IMR-90 (cell line): ENCODE results near the gene KDM3B. TPM values are rescaled to one million over a fixed set of nuclear protein-coding genes. Genes with fewer than 3 reads are reported as not detected.

Source experiments
- ATAC-seq: fragments of 200-7000 bp; cut with Tn5 transposase; 2 replicates; pipeline ENCODE4 v1.9.1; 2020; ENCODE audit warnings: low read depth, mild to moderate bottlenecking, moderate library complexity
- BruUV-seq: library from RNA; stranded (reverse); fragments of 400-500 nt; replicated peaks from 2 replicates; lab custom pipeline; 2021; lab: Mats Ljungman, UMichigan
- CTCF ChIA-PET: fragments of 300-600 bp; formaldehyde crosslinking; extraction: SDS; loops from one replicate; lab custom pipeline; 2021; ENCODE audit warnings: antibody characterized with exemption; lab: Yijun Ruan, JAX
- POLR2A ChIA-PET: fragments of 300-600 bp; sonication (Branson Sonifier 250); formaldehyde crosslinking; loops from one replicate; lab custom pipeline; 2022; ENCODE audit warnings: antibody characterized with exemption; ENCODE audit not compliant: unreplicated experiment; lab: Charles Lee
- DNase-seq: peaks from one replicate; pipeline ENCODE4 v3.0.0; 2013
- H2AFZ ChIP-seq: replicated peaks from 2 replicates; pipeline ENCODE3; 2013; ENCODE audit warnings: low read length, mild to moderate bottlenecking; ENCODE audit not compliant: poor library complexity
- H2AK5ac ChIP-seq: 2 replicates; pipeline ENCODE4 v1.6.1; 2013; ENCODE audit warnings: low read depth, low read length, inconsistent platforms
- H2AK9ac ChIP-seq: replicated peaks from 2 replicates; pipeline ENCODE3; 2013; ENCODE audit warnings: mild to moderate bottlenecking, low read depth, low read length, moderate library complexity; ENCODE audit not compliant: poor library complexity
- H2BK120ac ChIP-seq: 2 replicates; pipeline ENCODE4 v1.6.1; 2013; ENCODE audit warnings: low read depth, low read length, inconsistent platforms
- H2BK15ac ChIP-seq: 3 replicates; pipeline ENCODE4 v1.6.1; 2013; ENCODE audit warnings: low read depth, low read length, inconsistent platforms
- H2BK20ac ChIP-seq: 2 replicates; pipeline ENCODE4 v1.6.1; 2013; ENCODE audit warnings: low read depth, mild to moderate bottlenecking, inconsistent platforms, low read length, moderate library complexity
- H2BK5ac ChIP-seq: 2 replicates; pipeline ENCODE4 v1.6.1; 2013; ENCODE audit warnings: mild to moderate bottlenecking, low read depth, low read length, inconsistent platforms; ENCODE audit not compliant: poor library complexity, severe bottlenecking
- H3K14ac ChIP-seq: replicated peaks from 2 replicates; pipeline ENCODE4 v1.6.1; 2013; ENCODE audit warnings: low read depth, low read length, inconsistent platforms
- H3K18ac ChIP-seq: 2 replicates; pipeline ENCODE4 v1.6.1; 2013; ENCODE audit warnings: low read depth, low read length, control low read depth
- H3K23ac ChIP-seq: 2 replicates; pipeline ENCODE4 v1.6.1; 2013; ENCODE audit warnings: low read depth, low read length, inconsistent platforms
- H3K27ac ChIP-seq: 2 replicates; pipeline ENCODE4 v1.5.1; 2013; ENCODE audit warnings: mild to moderate bottlenecking, control low read depth, low read length; ENCODE audit not compliant: insufficient read depth
- H3K27me3 ChIP-seq: 2 replicates; pipeline ENCODE4 v1.6.1; 2013; ENCODE audit warnings: low read length; ENCODE audit not compliant: control insufficient read depth, insufficient read depth
- H3K36me3 ChIP-seq: 2 replicates; pipeline ENCODE4 v1.6.1; 2013; ENCODE audit warnings: low read length, mixed read lengths; ENCODE audit not compliant: control insufficient read depth, insufficient read depth
- H3K4ac ChIP-seq: 2 replicates; pipeline ENCODE4 v1.6.1; 2013; ENCODE audit warnings: low read depth, low read length, inconsistent platforms
- H3K4me1 ChIP-seq: 2 replicates; pipeline ENCODE4 v1.6.1; 2013; ENCODE audit warnings: low read length, mixed read lengths; ENCODE audit not compliant: control insufficient read depth, insufficient read depth
- H3K4me2 ChIP-seq: 2 replicates; pipeline ENCODE4 v1.6.1; 2013; ENCODE audit warnings: low read depth, mild to moderate bottlenecking, control low read depth, low read length, moderate library complexity
- H3K4me3 ChIP-seq: 2 replicates; pipeline ENCODE4 v1.5.1; 2013; ENCODE audit warnings: low read depth, mild to moderate bottlenecking, control low read depth, low read length, moderate library complexity; ENCODE audit not compliant: insufficient read depth
- H3K56ac ChIP-seq: 2 replicates; pipeline ENCODE4 v1.6.1; 2013; ENCODE audit warnings: low read length, inconsistent platforms; ENCODE audit not compliant: insufficient read depth; ENCODE audit errors: extremely low read depth
- H3K79me1 ChIP-seq, 2 experiments: 2 replicates each; pipeline ENCODE4 v1.6.1; 2013; ENCODE audit warnings: low read length in 2 of 2, inconsistent platforms in 1 of 2, low read depth in 1 of 2
- H3K9ac ChIP-seq: 2 replicates; pipeline ENCODE4 v1.6.1; 2013; ENCODE audit warnings: low read depth, low read length, control low read depth
- H3K9me1 ChIP-seq: 2 replicates; pipeline ENCODE4 v1.6.1; 2013; ENCODE audit warnings: low read length, inconsistent platforms; ENCODE audit not compliant: insufficient read depth
- H3K9me3 ChIP-seq: 2 replicates; pipeline ENCODE4 v1.6.1; 2013; ENCODE audit warnings: low read length; ENCODE audit not compliant: control insufficient read depth, insufficient read depth
- H4K20me1 ChIP-seq: 2 replicates; pipeline ENCODE4 v1.6.1; 2013; ENCODE audit warnings: low read length, inconsistent platforms; ENCODE audit not compliant: insufficient read depth
- H4K5ac ChIP-seq: 2 replicates; pipeline ENCODE4 v1.6.1; 2013; ENCODE audit warnings: mild to moderate bottlenecking, low read depth, low read length, control low read depth
- H4K8ac ChIP-seq, 2 experiments: 2 replicates each; pipeline ENCODE4 v1.6.1; 2013; ENCODE audit warnings: low read depth in 2 of 2, low read length in 2 of 2, control low read depth in 1 of 2, inconsistent platforms in 1 of 2
- H4K91ac ChIP-seq: 2 replicates; pipeline ENCODE4 v1.6.1; 2013; ENCODE audit warnings: low read depth, low read length, inconsistent platforms; ENCODE audit not compliant: insufficient read depth
- BHLHE40 ChIP-seq: fragments of 150-350 bp; IDR thresholded peaks from 2 replicates; pipeline ENCODE4 v1.6.1; 2016; ENCODE audit warnings: mild to moderate bottlenecking, low read depth, low read length
- CEBPB ChIP-seq: IDR thresholded peaks from 2 replicates; pipeline ENCODE4 v1.6.1; 2012; ENCODE audit warnings: low read depth, low read length, improper control_type of control experiment
- CHD1 ChIP-seq: IDR thresholded peaks from 2 replicates; pipeline ENCODE4 v1.6.1; 2012; ENCODE audit warnings: low read depth, low read length, improper control_type of control experiment
- FOS ChIP-seq: fragments of 150-350 bp; IDR thresholded peaks from 2 replicates; pipeline ENCODE4 v1.6.1; 2016; ENCODE audit warnings: low read depth, low read length
- MAFK ChIP-seq: IDR thresholded peaks from 2 replicates; pipeline ENCODE4 v1.6.1; 2012; ENCODE audit warnings: low read depth, low read length, improper control_type of control experiment
- MAZ ChIP-seq: IDR thresholded peaks from 2 replicates; pipeline ENCODE4 v1.6.1; 2012; ENCODE audit warnings: low read depth, mild to moderate bottlenecking, low read length, improper control_type of control experiment, moderate library complexity, borderline replicate concordance
- MXI1 ChIP-seq: IDR thresholded peaks from 2 replicates; pipeline ENCODE4 v1.6.1; 2012; ENCODE audit warnings: low read depth, mild to moderate bottlenecking, low read length, moderate library complexity, borderline replicate concordance
- NFE2L2 ChIP-seq: fragments of 150-350 bp; IDR thresholded peaks from 2 replicates; pipeline ENCODE4 v1.6.1; 2016; ENCODE audit warnings: low read depth, mild to moderate bottlenecking, low read length
- POLR2A ChIP-seq: IDR thresholded peaks from 2 replicates; pipeline ENCODE4 v1.6.1; 2012; ENCODE audit warnings: mild to moderate bottlenecking, low read depth, low read length
- RAD21 ChIP-seq: IDR thresholded peaks from 2 replicates; pipeline ENCODE4 v1.6.1; 2012; ENCODE audit warnings: low read length, improper control_type of control experiment
- RCOR1 ChIP-seq: IDR thresholded peaks from 2 replicates; pipeline ENCODE4 v1.6.1; 2012; ENCODE audit warnings: mild to moderate bottlenecking, low read length, improper control_type of control experiment; ENCODE audit not compliant: insufficient replicate concordance
- RFX5 ChIP-seq: IDR thresholded peaks from 2 replicates; pipeline ENCODE4 v1.8.0; 2012; ENCODE audit warnings: low read depth, mild to moderate bottlenecking, low read length, moderate library complexity
- SMC3 ChIP-seq: fragments of 150-350 bp; IDR thresholded peaks from 2 replicates; pipeline ENCODE4 v1.6.1; 2016; ENCODE audit warnings: low read depth, mild to moderate bottlenecking, antibody characterized with exemption, low read length, moderate library complexity
- WGBS, 2 experiments: methylation state at CpG; one replicate each; pipeline versions ENCODE4 v1.1.5 to v1.1.7; 2013; ENCODE audit warnings: missing lambda C conversion rate in 2 of 2; ENCODE audit not compliant: insufficient read length in 1 of 2; ENCODE audit errors: extremely low coverage in 2 of 2; 5-methylcytosine and 5-hydroxymethylcytosine counted together
- dilution Hi-C: fragments of 300-500 bp; cut with HindIII; formaldehyde crosslinking; loops from one replicate; pipeline ENCODE4 v1.14.3; 2018; ENCODE audit warnings: low sequenced_read_pairs; ENCODE audit not compliant: unreplicated experiment
- in situ Hi-C: fragments of 300-500 bp; cut with MboI; formaldehyde crosslinking; loops from 3 replicates; pipeline ENCODE4 v1.14.3; 2019; ENCODE audit warnings: low sequenced_read_pairs, inconsistent platforms, mixed read lengths
- intact Hi-C: fragments of 100-400 bp; cut with micrococcal nuclease; formaldehyde crosslinking; loops from 2 replicates; pipeline ENCODE4 v1.10.0; 2022
- polyA plus RNA-seq, 3 experiments: library from polyadenylated mRNA; depleted of rRNA; stranded (reverse); fragments of >200 nt; gene quantifications; 2 replicates each; pipeline ENCODE4 v1.2.3, GENCODE V29; 2012; ENCODE audit warnings: low replicate concordance in 1 of 3
- total RNA-seq: library from RNA; depleted of rRNA; stranded (reverse); fragments of >200 nt; gene quantifications from 2 replicates; pipeline ENCODE4 v1.2.3, GENCODE V29; 2012
- TF ChIP-seq, protein P1 (sequence below): conservative IDR thresholded peaks from 2 replicates; pipeline ENCODE4 v1.5.1; 2012; ENCODE audit warnings: mild to moderate bottlenecking, low read depth, low read length, improper control_type of control experiment
- TF ChIP-seq, protein P2 (sequence below): fragments of 150-350 bp; IDR thresholded peaks from 2 replicates; pipeline ENCODE4 v1.6.1; 2016; ENCODE audit warnings: low read depth, mild to moderate bottlenecking, low read length, moderate library complexity, borderline replicate concordance
- TF ChIP-seq, protein P3 (sequence below): fragments of 150-350 bp; IDR thresholded peaks from 2 replicates; pipeline ENCODE4 v1.6.1; 2017; ENCODE audit warnings: mild to moderate bottlenecking, antibody characterized with exemption, low read length, low read depth

Gene KDM3B
- total and polyA plus RNA-seq, 2 of the 4 experiments (the other 2 are of a cell fraction) = 19.4 to 35.8 TPM

DNA sequence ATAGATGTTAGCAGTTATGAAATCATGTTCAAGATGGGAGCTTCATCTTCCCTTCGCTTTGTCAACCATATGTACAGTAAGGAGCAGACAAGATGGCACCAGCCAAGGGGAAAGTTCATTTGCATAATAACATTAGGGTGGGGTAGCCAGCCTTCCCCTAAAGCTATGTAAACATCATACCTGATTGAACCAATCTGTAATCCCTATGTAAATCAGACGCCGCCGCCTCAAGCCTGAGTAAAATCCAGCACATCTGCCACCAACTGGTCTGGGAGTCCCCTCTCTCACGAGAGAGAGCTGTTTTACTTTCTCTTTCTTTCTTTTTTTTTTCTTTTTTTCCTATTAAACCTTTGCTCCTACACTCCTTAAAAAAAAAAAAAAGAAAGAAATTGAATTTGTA is 55.5 kb downstream of the KDM3B start:
- H3K4me3 ChIP-seq = no peak overlapping the region
- BruUV-seq = no TSS peak
- in situ Hi-C loops = no loop called here
- ATAC-seq (no peak), DNase-seq (no peak)
- H3K14ac ChIP-seq = no peak overlapping the region
- no peak overlapping the region for H3K18ac ChIP-seq
- intact Hi-C loops = no loop called here
- H3K27me3 ChIP-seq = no peaks in the 10 kb centered on the region
- TF ChIP-seq MAZ (no peak), NFE2L2 (no peak), POLR2A (no peak), RAD21 (no peak), BHLHE40 (no peak), MXI1 (no peak), CHD1 (no peak), FOS (no peak), SMC3 (no peak), RFX5 (no peak), CEBPB (no peak), RCOR1 (no peak), MAFK (no peak)
- TF ChIP-seq, protein P1, sequence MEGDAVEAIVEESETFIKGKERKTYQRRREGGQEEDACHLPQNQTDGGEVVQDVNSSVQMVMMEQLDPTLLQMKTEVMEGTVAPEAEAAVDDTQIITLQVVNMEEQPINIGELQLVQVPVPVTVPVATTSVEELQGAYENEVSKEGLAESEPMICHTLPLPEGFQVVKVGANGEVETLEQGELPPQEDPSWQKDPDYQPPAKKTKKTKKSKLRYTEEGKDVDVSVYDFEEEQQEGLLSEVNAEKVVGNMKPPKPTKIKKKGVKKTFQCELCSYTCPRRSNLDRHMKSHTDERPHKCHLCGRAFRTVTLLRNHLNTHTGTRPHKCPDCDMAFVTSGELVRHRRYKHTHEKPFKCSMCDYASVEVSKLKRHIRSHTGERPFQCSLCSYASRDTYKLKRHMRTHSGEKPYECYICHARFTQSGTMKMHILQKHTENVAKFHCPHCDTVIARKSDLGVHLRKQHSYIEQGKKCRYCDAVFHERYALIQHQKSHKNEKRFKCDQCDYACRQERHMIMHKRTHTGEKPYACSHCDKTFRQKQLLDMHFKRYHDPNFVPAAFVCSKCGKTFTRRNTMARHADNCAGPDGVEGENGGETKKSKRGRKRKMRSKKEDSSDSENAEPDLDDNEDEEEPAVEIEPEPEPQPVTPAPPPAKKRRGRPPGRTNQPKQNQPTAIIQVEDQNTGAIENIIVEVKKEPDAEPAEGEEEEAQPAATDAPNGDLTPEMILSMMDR = no peak
- TF ChIP-seq, protein P2, sequence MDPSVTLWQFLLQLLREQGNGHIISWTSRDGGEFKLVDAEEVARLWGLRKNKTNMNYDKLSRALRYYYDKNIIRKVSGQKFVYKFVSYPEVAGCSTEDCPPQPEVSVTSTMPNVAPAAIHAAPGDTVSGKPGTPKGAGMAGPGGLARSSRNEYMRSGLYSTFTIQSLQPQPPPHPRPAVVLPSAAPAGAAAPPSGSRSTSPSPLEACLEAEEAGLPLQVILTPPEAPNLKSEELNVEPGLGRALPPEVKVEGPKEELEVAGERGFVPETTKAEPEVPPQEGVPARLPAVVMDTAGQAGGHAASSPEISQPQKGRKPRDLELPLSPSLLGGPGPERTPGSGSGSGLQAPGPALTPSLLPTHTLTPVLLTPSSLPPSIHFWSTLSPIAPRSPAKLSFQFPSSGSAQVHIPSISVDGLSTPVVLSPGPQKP = no peak
- TF ChIP-seq, protein P3, sequence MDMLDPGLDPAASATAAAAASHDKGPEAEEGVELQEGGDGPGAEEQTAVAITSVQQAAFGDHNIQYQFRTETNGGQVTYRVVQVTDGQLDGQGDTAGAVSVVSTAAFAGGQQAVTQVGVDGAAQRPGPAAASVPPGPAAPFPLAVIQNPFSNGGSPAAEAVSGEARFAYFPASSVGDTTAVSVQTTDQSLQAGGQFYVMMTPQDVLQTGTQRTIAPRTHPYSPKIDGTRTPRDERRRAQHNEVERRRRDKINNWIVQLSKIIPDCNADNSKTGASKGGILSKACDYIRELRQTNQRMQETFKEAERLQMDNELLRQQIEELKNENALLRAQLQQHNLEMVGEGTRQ = no peak
- H3K79me1 ChIP-seq = peaks cover 0 to 3% of the 10 kb centered on the region in 2 experiments; a peak in 2 of 4 replicates
- H4K91ac ChIP-seq = no peak overlapping the region
- H3K9ac ChIP-seq = no peak overlapping the region
- no peak overlapping the region for H2BK120ac ChIP-seq
- H3K4me1 ChIP-seq = no peaks in the 10 kb centered on the region
- no peak overlapping the region for H3K56ac ChIP-seq
- no peaks in the 10 kb centered on the region; the same call in 1 of the 2 replicates for H4K20me1 ChIP-seq
- no peak overlapping the region for H3K4ac ChIP-seq
- H3K4me2 ChIP-seq = no peak overlapping the region
- H4K5ac ChIP-seq = no peak overlapping the region
- no peak overlapping the region for H3K27ac ChIP-seq
- CTCF ChIA-PET = no interaction called here
- no peak overlapping the region for H2AFZ ChIP-seq
- H3K9me1 ChIP-seq = no peaks in the 10 kb centered on the region
- H4K8ac ChIP-seq = no peak overlapping the region
- no peak overlapping the region for H2BK20ac ChIP-seq
- dilution Hi-C loops = no loop called here
- POLR2A ChIA-PET = no interaction called here
- H2BK5ac ChIP-seq = no peak overlapping the region
- no peak overlapping the region for H3K23ac ChIP-seq
- H3K36me3 ChIP-seq = peaks cover 17% of the 10 kb centered on the region
- H2AK9ac ChIP-seq = no peak overlapping the region
- H2BK15ac ChIP-seq = no peak overlapping the region
- H2AK5ac ChIP-seq = no peak overlapping the region
- H3K9me3 ChIP-seq = no peaks in the 10 kb centered on the region
- no CpG with 5 or more reads among the region's 5 CpGs for WGBS, 2 experiments
